ENCODE results near the gene RAB33B. TPM values are rescaled to one million over a fixed set of nuclear protein-coding genes. Genes with fewer than 3 reads are reported as not detected.

RAB33B gene
- total and polyA plus RNA-seq, 10 of the 15 experiments (the other 5 are each of a cell fraction or from before 2014, with no cell fraction given): 3.2 to 10.7 (median 7.5) TPM

DNA sequence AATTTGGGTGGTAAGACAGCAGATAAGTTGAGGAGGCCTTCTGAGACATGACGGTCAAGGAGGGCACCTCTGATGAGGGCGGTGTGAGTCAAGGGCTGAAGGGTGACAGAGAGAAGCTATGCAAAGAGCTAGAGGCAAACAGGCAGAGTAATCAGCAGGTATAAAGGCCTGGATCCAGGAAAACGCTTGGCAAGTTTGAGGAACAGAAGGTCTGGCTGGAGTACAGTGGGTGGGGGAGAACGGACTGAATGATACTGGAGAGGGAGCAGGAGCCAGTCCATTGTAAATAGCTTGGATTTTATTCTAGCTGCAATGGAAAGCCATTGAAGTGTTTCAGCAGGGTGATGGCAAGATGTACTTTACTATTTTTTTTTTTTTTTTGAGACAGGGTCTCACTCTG, 39.3 kb downstream of the RAB33B start:
- FAIRE-seq (no peak), ATAC-seq (no peak), DNase-seq (ENCODE audit: low read depth, low spot score) (no peak)
- no peaks in the 10 kb centered on the region for H3K9me3 ChIP-seq (replicated peaks; ENCODE audit: control insufficient read depth, insufficient read depth, low read length)
- H3K27ac ChIP-seq (ENCODE audit: control insufficient read depth, insufficient read depth): no peak overlapping the region
- no peaks in the 10 kb centered on the region for H3K27me3 ChIP-seq (replicated peaks in 1 of 2; ENCODE audit: control insufficient read depth in 2 of 2, insufficient read depth in 2 of 2, low read length in 1 of 2)
- H2AFZ ChIP-seq (ENCODE audit: control insufficient read depth, low read depth, low read length): no peak overlapping the region
- intact Hi-C loops (cut with micrococcal nuclease; ENCODE audit: unreplicated experiment): loop anchor here (10.0 kb wide), 1 partner anchor 162 kb away; no protein-coding TSS in a partner anchor
- H3K79me2 ChIP-seq (ENCODE audit: control insufficient read depth, insufficient read depth, low read length): no peaks in the 10 kb centered on the region
- no peaks in the 10 kb centered on the region for H3K36me3 ChIP-seq (ENCODE audit: control insufficient read depth in 2 of 2, insufficient read depth in 2 of 2, low read length in 1 of 2)
- H3K4me3 ChIP-seq: no peak overlapping the region
- WGBS (ENCODE audit: insufficient coverage, insufficient replicate concordance, low lambda C conversion rate, missing lambda C conversion rate): 27% methylated on average over 4 of the region's 4 CpGs
- ChIA-PET RAD21 (ENCODE audit: unreplicated experiment) (interaction anchor here (0.7 kb wide), 1 partner anchor 95 kb away, joined by 3 read pairs; no protein-coding TSS in a partner anchor), SMC1A (ENCODE audit: uncharacterized antibody, unreplicated experiment) (interaction anchor here (0.5 kb wide), 1 partner anchor 48 kb away, joined by 3 read pairs; no protein-coding TSS in a partner anchor), POLR2A (interaction anchor here (0.7 kb wide), 1 partner anchor 29 kb away, joined by 3 read pairs; no protein-coding TSS in a partner anchor), CTCF (interaction anchor here (1.1 kb wide), 1 partner anchor 107 kb away, joined by 3 read pairs; no protein-coding TSS in a partner anchor)
- no peaks in the 10 kb centered on the region for H3K4me1 ChIP-seq (ENCODE audit: control insufficient read depth, insufficient read depth, low read length)
- H3K4me2 ChIP-seq (ENCODE audit: control insufficient read depth, insufficient read depth): no peak overlapping the region
- BruUV-seq (replicated peaks): no TSS peak
- in situ Hi-C loops (cut with MboI): no loop called here
- TF ChIP-seq RBBP5 (conservative IDR thresholded peaks at IDR 0.05): no peak
- TF ChIP-seq PAX5 (IDR thresholded peaks at IDR 0.05; ENCODE audit: borderline replicate concordance, low read depth, low read length): no peak
- no peak for TF ChIP-seq NFYB (IDR thresholded peaks at IDR 0.05; ENCODE audit: insufficient read depth, low read depth, low read length)
- TF ChIP-seq JUNB (IDR thresholded peaks at IDR 0.05): no peak
- no peak for TF ChIP-seq ETV6 (conservative IDR thresholded peaks at IDR 0.05 in 1 of 2, IDR thresholded peaks at IDR 0.05 in 1 of 2; ENCODE audit: borderline replicate concordance in 1 of 2, low read depth in 1 of 2)
- no peak for TF ChIP-seq MXI1 (IDR thresholded peaks at IDR 0.05; ENCODE audit: low read depth, low read length)
- TF ChIP-seq, protein P1, sequence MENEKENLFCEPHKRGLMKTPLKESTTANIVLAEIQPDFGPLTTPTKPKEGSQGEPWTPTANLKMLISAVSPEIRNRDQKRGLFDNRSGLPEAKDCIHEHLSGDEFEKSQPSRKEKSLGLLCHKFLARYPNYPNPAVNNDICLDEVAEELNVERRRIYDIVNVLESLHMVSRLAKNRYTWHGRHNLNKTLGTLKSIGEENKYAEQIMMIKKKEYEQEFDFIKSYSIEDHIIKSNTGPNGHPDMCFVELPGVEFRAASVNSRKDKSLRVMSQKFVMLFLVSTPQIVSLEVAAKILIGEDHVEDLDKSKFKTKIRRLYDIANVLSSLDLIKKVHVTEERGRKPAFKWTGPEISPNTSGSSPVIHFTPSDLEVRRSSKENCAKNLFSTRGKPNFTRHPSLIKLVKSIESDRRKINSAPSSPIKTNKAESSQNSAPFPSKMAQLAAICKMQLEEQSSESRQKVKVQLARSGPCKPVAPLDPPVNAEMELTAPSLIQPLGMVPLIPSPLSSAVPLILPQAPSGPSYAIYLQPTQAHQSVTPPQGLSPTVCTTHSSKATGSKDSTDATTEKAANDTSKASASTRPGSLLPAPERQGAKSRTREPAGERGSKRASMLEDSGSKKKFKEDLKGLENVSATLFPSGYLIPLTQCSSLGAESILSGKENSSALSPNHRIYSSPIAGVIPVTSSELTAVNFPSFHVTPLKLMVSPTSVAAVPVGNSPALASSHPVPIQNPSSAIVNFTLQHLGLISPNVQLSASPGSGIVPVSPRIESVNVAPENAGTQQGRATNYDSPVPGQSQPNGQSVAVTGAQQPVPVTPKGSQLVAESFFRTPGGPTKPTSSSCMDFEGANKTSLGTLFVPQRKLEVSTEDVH (IDR thresholded peaks at IDR 0.05; ENCODE audit: low read depth, partially characterized antibody): no peak
- no peaks in the 10 kb centered on the region for H4K20me1 ChIP-seq (ENCODE audit: control insufficient read depth, insufficient read depth)
- H3K9ac ChIP-seq (ENCODE audit: control insufficient read depth, insufficient read depth, low read length): no peak overlapping the region

Measured in GM12878 (cell line).